GM12872 (cell line): ENCODE data around the gene IGLL1.

Experiments used
- CTCF ChIP-seq: IDR thresholded peaks from 3 replicates; pipeline ENCODE4 v1.5.1; 2011; ENCODE audit warnings: low read depth, mild to moderate bottlenecking, low read length, moderate library complexity; ENCODE audit not compliant: insufficient read depth

IGLL1 gene

GRCh38 chr22:23541849-23542281 lies 38.2 kb downstream of the IGLL1 start:
- peak; percentile 54 for TF ChIP-seq CTCF

GRCh38 chr22:23539135-23539838 lies 40.8 kb downstream of the IGLL1 start:
- peak; percentile 89 for TF ChIP-seq CTCF

GRCh38 chr22:23537416-23537815 lies 42.7 kb downstream of the IGLL1 start:
- TF ChIP-seq CTCF, result no peak

- no peak for TF ChIP-seq CTCF
These were observed 43.2 kb downstream of the IGLL1 start for GRCh38 chr22:23536821-23537345.

GRCh38 chr22:23534851-23535717 lies 45.0 kb downstream of the IGLL1 start:
- TF ChIP-seq CTCF, result no peak

GRCh38 chr22:23534201-23534850 lies 45.8 kb downstream of the IGLL1 start:
- no peak for TF ChIP-seq CTCF

GRCh38 chr22:23533771-23534191 lies 46.3 kb downstream of the IGLL1 start:
- TF ChIP-seq CTCF, result no peak
